A172 (cell line): Measurements from ENCODE around the gene C9orf152. TPM values are rescaled to one million over a fixed set of nuclear protein-coding genes. Genes with fewer than 3 reads are reported as not detected.
A peak's percentile ranks its signal among the peaks of the same experiment; 100 is the strongest.
"Not testable (repeated sequence)": the region's sequence is repeated elsewhere in the genome, so short reads cannot be mapped to it uniquely, and the experiment has no call there.

Experiments used
- DNase-seq: peaks from one replicate; pipeline ENCODE4 v3.0.0-alpha.2; 2015; ENCODE audit warnings: low spot score
- total RNA-seq: library from RNA; depleted of rRNA; stranded (reverse); fragments of >200 nt; shearing (Covaris generic); gene quantifications from 2 replicates; pipeline ENCODE4 v1.2.3, GENCODE V29; 2014; rRNA removed

Gene C9orf152, protein sequence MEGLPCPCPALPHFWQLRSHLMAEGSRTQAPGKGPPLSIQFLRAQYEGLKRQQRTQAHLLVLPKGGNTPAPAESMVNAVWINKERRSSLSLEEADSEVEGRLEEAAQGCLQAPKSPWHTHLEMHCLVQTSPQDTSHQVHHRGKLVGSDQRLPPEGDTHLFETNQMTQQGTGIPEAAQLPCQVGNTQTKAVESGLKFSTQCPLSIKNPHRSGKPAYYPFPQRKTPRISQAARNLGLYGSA
- total RNA-seq, result not detected in 2 replicates

DNA sequence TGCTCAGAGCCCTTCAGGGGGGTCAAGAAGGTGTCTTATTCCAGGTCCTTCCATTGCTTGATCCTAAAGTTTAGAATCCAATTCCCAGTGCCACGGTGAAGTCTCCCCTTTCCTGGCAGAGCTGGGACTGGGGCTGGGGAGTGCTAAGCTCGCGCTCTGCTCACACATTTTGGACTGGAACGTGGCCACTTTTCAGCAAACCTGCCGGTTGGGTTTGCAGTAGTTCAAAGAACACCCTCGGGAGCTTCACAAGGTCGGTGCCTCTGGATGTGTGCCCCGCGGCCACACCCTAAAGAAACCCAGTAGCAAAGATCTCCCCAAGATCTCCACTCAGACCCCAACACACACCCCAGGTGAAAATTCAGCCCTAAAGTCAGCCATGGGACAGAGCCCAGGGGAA lies at the start of gene C9orf152:
Gene C9orf152 (minus strand): TSS at position 129 of the 400 bp plus-strand sequence. CDS start 580 bp downstream, outside the sequence.
- DNase-seq, result no peak

DNA sequence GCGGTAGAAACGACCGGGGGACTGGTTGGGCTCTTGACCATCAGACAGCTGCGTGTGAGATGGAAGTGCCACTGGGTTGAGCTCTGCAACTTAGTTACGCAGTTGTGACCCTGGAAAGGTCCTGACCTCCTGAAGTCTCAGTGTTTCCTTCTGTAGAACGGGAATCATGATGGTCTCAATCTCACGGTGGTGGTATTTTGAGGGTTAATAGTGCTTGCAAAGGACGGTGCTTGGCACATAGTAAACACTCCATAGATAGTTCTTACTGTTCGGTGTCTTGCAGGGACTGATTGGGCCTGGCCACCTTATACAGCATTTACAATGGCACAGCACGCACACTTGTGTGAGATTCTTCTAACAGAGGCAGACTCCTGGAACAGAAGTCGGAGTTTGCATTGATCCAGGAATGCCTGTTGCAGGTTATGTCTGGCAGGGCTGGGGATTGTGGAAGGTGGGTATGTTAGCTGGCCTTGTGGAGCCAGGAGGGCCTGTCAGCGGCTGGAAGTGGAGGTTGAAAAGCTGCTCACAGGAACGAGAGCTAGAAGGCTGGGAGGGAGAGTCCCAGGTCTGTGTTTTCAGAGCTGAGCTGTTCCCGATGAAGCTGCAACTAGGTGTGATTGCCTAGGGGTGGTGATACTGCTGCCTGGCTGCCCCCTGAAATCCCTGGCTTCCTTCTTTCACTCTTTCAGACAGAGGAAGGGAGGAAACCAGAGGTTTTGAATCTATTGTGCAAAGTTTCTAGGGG lies 49.3 kb upstream of the C9orf152 start:
- peak; percentile 50 for DNase-seq

DNA sequence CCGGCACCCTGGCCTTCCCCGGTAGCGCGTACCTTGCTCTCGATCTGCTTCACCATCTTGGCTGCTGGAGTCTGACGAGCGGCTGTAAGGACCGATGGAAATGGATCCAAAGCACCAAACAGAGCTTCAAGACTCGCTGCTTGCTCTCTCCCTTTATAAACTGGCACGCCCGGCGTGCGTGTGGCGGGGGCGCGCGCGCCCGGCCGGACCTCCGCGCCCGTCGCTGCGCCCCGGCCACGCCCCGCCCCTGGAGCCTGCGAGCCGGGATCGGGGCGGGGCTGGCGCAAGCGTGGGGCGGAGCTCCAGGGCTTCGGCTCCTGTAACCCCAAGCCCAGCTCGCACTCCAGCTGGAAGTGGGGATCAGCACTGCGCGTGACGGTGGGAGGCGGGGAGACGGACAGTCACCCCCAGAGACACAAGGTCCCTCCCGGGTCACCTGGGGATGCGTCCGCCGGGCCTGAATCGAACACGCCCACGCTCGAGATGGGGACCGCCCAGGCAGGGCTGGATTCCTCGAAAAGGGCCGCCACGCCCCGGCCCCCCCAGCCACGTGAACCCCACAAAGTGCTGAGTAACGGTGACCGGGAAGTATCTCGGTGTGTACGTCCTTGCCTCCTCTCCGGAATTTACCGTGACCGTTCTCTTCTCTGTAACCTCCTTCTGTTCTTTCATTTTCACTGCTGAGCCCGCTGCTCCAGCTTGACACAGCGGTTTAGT lies 48.6 kb upstream of the C9orf152 start, which contains the start of gene TXN:
Gene TXN (minus strand): TSS at position 128 of the 717 bp plus-strand sequence. CDS start 72 bp downstream, at position 56.
- peak; percentile 96 for DNase-seq

DNA sequence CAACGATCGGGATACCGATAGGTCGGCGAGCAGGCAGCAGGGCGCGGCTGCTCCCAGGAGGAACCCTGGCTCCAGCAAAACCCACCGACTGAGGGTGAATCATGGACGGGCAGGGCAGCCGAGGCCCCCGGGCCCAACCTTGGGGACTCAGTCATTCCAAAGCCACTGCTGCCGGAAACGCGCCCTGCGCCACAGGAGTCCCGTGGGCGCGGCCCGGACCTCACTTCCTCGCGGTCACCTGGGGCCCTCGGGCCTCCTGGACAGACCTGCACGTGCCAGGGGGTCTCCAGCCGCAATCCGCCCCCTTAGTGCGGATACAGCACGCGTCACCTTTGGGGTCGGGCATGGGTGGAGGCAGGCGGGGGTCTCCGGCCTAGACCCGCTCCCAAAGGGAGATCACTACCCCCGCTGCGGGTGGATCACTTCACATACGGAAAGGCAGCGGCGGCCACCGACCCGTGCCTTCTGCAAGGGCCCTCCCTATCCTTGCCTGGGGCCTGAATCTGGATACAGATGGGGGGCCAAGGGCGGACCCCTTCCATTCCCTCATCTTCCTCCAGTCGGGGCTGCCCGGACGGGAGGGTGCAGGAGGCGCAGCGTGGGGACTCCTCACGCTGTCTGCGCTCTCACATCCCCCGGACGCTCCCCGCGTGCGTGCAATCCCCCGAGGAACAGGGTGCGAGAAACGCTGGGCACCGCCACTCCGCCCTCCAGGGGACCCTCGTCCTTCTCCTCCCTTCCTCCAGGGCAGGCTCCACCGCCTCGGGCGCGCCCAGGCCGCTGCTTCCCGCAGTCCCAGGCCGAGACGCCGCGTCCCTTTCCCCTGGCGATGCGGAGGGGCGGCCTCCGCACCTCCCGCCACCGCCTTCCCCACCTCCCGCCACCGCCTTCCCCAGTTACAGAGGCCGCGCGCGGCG lies 47.8 kb upstream of the C9orf152 start:
- DNase-seq, result peak; percentile 61

DNA sequence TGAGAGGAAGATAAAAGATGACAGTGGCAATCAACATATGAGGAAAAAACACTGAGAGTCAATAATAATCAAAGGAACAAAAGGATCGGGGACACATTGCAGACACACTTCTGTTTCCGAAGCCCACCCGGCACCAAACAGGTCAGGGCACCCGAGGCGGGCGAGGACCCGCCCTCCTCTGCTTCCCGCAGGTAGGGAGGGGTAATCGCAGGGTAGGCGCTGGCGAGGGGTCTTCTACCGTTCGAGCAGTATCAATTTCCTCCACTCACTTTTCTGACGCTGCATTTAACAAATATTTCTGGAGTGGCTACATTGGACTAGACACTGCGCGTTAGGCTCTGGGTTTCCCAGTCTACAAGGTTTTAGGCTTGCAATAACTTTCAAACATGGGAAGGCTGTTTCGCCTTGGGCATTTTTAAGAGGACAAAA lies 47.1 kb upstream of the C9orf152 start:
- DNase-seq, result no peak

DNA sequence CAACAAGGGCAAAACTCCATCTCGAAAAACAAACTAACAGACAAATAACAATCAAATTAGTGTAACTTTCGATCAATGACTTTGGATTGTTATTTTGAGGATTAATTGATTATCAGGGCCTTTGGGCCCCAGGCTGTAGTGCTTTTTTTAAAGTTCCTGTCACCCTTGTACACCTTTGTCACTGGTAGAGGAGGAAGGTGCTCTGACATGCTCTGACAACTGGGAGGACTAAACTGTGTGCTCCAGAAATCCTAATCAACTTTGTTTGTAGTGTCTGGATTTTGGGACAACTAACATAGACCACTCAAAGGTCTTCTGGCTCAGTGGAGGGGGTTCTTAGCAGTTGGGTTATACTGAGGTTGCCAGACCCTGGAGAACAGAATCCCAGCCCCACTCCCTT lies 46.5 kb upstream of the C9orf152 start:
- DNase-seq, result no peak

DNA sequence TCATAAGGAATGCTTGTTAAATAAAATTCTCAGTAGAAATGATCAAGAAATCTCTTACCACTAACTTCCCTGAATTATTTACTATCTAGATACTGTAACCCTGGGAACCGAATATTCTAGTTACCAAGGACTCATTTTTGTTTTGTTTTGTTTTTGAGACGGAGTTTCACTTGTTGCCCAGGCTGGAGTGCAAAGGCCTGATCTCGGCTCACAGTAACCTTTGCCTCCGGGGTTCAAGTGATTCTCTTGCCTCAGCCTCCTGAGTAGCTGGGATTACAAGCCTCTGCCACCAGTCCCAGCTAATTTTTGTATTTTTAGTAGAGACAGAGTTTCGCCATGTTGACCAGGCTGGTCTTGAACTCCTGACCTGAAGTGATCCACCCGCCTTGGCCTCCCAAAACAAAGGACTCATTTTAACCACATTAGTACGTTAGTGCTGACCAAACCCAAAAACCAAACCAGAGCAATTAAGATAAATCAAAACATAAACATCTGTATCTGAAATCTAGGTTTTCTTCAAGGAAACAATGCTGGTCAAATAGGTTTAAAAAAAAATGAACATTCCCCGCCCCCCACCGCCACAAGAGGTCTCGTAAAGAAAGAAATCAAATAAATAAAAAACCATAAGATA lies 44.7 kb upstream of the C9orf152 start:
- DNase-seq, result no peak

DNA sequence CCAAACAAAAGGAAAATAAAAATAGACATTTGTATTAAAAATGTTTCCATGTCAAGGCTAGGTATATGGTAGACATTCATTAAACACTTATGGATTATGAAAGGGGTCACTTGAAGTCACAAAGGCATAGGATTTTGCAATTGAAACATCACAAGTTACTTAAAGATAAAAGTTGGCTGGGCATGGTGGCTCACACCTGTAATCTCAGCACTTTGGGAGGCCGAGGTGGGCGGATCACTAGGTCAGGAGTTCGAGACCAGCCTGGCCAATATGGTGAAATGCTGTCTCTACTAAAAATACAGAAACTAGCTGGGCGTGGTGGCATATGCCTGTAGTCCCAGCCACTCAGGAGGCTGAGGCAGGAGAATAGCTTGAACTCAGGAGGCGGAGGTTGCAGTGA lies 43.8 kb upstream of the C9orf152 start:
- not testable (repeated sequence) for DNase-seq

DNA sequence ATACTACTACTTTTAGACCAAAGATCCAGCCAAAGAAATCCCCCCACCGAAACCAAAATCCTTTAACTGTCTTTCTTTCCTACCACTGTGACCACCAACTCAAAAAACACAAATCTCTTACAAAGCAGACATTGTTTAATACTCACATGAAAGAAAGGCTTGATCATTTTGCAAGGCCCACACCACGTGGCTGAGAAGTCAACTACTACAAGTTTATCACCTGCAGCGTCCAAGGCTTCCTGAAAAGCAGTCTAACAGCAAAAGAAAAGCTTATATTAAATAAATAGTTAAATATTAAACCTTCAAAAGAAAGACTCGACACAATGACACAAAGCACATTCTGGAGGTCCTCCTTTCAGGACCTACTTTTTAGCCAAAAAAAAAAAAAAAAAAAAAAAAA lies 43.3 kb upstream of the C9orf152 start:
- DNase-seq, result no peak

DNA sequence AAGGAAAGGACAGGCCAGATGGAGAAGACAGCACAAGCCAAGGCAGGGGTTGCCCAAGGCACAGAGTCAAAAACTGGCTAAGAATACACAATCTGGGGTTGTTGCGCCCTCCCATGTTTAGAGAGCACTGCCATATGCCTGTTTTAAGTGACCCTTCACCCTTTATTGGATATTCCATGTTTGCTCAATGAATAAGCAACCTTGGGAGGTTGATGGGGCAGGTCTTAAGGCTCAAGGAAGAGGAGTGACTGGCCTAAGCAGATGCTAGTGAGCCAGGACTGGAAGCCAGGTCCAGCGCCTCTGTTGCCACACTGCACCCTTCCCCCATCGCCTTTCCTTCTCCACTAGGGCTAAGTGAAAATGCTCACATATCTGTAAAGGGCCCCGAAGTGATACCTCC lies 41.6 kb upstream of the C9orf152 start:
- DNase-seq, result no peak

DNA sequence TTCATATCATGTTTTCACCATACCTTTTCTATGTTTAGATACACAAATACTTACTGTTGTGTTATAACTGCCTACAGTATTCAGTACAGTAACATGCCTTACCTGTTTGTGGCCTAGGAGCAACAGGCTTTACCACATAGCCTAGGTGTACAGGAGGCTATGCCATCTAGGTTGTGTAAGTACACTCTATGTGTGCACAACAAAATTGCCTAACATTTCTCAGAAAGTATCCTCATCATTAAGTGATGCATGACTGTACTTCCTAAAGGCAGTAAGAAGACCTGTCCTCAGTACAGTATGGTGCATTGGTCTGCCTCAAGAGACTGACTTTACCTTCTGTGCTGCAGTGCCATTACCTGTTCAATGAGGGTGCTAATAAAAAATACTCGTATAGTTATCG lies 40.4 kb upstream of the C9orf152 start:
- no peak for DNase-seq

DNA sequence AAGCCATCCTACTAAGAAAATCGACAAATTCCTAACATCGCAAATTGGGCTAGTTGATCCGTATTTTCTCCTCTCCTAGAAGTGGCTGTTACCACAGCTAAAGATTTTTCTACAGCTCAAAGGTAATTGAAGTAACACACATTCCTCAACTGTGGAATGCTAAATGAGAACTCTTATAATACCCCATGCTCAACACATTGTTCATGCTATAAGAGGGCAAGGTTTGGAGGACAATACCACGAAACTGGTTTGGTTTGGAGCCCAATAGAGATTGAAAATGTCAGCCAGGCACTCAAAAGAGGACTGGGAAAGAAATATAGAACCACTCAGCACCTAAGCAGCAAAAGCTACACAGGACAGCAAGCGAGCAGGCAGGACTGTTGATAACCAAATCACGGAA lies 38.3 kb upstream of the C9orf152 start:
- DNase-seq, result no peak

DNA sequence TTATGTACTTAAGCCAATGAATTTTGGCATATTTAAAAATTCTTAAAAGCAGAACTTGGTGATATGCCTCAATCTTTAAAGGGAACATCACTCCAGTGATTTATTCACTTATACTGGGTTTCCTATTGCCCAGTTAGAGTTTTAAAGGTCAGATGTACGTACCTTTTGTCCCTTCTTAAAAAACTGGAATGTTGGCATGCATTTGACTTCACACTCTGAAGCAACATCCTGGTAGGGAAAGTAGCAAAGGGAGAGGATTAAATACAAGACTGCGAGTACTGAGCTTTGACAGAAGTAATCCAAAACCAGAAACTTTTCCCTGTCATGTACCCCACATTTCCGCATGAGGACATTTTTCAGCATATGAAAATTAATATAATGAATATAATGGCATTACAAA lies 36.7 kb upstream of the C9orf152 start:
- no peak for DNase-seq

DNA sequence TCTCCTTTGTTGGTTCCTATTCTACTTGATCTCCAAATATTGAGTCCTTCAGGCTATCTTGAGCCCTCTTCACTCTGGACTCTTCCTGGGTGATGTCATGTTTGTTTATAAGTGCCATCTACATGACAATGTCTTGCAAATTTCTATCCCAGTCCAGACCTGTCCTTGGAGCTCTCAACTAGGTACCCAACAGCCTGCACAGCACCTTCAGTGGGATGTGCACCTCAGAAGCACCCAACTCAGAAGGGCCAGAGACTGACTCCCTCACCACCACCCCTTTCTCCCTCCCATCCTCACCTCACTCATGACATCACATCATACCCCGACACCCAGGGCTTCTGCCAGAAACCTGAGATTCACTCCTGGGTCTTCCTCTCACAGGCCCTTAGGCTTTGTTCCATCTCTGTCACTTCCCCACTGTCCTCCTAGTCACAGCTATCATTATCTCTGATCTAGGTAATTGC lies 33.9 kb upstream of the C9orf152 start:
- DNase-seq, result no peak

DNA sequence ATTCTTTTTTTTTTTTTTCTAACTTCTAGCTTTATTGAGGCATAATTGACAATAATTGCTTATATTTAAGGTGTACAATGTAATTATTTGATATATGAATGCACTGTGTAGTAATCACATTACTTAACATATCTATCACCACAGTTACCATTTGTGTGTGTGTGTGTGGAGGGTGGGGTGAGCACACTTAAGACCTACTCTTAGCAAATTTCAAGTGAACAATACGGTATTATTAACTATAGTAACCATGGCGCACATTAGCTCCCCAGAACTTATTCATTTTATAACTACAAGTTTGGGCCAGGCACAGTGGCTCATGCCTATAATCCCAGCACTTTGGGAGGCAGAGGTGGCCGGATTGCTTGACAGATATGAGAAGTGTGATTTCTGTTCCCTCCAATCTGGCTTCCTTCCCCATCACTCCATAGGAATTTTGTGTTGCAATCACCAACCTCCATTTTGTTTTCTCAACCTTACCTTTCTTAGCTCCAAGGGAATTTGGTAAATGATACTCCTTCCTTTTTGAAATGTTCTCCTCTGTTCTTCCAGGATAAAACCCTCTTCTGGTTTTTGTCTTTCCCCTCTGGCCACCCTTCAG lies 33.4 kb upstream of the C9orf152 start:
- DNase-seq, result no peak

DNA sequence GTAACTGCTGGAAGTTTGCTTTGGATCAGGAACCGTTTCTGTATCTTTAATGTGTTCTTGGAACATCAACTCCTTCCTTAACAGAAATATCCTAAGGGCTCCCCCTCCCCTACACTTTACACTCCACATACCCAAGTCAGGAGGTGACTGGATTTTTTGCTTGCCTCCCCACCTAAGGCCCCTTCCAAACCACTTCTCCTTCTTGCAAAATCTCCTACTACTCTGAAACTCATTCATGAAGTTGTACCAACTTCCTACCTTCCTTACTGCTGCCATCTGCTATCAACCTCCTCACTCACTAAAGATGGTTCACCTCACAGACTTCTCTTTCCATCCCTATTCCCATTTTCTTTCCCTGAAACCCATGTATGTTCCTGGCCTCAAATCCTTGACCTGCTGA lies 32.2 kb upstream of the C9orf152 start:
- DNase-seq, result no peak

DNA sequence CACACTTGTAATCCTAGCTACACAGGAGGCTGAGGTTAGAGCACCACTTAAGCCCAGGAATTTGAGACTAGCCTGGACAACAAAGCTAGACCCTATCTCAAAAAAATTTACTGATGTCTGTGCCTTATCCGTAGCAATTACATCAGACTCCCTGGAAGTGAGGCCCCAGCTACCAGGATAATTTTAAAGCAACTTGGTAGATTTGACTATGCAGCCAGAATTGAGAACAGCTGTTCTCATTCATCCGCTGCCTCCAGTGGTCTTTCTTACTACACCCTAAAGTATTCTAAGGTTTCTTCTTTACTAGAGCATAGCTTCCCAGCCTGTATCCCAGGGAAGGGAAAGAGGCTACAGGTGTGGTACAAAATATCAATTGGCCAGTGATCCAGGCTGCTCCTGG lies 20.4 kb upstream of the C9orf152 start:
- no peak for DNase-seq

DNA sequence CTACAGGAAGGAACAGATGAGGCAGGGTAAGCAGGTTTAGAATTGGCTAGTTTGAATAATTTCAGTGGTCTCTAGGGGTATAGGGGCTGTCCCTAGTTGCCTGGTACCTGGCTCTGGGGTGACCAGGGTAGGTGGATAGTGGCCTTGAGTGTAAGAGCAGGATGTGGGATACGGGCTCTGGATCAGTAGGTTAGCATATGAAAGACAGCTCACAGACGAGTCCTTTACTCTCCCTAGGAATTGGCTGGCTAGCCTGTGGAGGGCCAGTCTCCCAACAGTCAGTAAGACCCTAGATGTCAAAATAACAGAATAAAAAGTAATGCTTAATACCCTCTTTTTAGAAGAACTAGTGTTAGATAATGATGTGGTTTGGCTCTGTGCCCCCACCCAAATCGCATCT lies 16.6 kb upstream of the C9orf152 start:
- DNase-seq, result no peak

DNA sequence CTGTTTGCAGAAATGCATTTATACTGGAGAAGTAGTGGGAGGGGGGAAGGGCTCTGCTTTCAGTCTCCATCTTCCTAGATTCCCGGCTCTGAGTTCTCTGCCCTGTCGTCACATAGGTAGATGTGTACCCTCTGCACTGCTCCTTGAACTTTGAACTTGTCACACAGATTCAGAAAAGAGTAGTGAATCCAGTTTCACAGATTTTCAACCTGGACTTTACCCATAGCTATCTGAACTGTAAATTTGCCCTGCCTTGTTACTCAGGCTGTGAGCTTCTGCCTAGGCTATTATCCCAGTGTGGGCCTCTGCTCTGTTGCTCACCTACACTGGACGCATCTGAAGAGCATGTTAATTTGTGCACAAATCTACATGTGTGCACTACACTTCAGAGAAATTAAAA lies 12.8 kb upstream of the C9orf152 start:
- no peak for DNase-seq

DNA sequence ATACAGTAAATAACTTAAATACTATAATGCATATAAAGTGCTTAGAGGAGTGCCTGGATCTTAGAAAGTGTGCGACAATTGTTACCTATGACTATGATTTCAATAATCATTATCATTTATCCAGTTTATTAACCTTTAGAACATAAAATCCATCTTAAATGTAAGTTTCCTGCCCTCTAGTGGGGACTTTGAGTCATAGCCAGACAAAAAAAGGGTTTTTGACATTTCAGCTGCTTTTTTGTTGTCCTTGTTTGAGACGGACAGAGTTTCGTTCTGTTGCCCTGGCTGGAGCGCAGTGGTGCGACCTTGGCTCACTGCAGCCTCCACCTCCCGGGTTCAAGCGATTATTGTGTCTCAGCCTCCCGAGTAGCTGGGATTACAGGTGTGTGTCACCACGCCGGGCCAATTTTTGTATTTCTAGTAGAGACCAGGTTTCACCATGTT lies 9.7 kb upstream of the C9orf152 start:
- DNase-seq, result peak; percentile 54
